Measurements from ENCODE around the gene NLRP11. TPM values are rescaled to one million over a fixed set of nuclear protein-coding genes. Genes with fewer than 3 reads are reported as not detected.

NLRP11 gene
- total and polyA plus RNA-seq, 2 of the 4 experiments (the other 2 are of a cell fraction): not detected

DNA sequence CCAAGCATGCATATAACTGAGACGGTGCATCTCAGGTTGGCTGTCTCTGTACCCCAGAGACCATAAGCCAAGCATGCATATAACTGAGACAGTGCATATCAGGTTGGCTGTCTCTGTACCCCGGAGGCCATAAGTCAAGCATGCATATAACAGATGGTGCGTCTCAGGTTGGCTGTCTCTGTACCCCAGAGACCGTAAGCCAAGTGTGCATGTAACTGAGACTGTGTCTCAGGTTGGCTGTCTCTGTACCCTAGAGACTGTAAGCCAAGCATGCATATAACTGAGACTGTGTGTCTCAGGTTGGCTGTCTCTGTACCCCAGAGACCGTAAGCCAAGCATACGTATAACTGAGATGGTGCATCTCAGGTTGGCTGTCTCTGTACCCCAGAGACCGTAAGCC lies 35.3 kb upstream of the NLRP11 start:
- Histone ChIP-seq H2BK15ac (ENCODE audit: low read depth, low read length) (no peak overlapping the region), H2BK5ac (ENCODE audit: low read depth, low read length, poor library complexity, severe bottlenecking) (no peak overlapping the region), H2BK20ac (ENCODE audit: low read depth, low read length) (no peak overlapping the region), H3K4ac (ENCODE audit: low read depth, low read length) (no peak overlapping the region), H3K4me3 (ENCODE audit: insufficient read depth, low read depth, low read length) (no peak overlapping the region), H2AK9ac (replicated peaks; ENCODE audit: low read depth, low read length, poor library complexity) (no peak overlapping the region), H3K79me1 (ENCODE audit: low read depth in 1 of 2, low read length in 2 of 2) (no peaks in the 10 kb centered on the region), H3K36me3 (ENCODE audit: control insufficient read depth, insufficient read depth, low read length) (no peaks in the 10 kb centered on the region), H3K9me1 (ENCODE audit: insufficient read depth, low read length) (no peaks in the 10 kb centered on the region), H3K18ac (ENCODE audit: low read depth, low read length) (no peak overlapping the region), H3K56ac (ENCODE audit: extremely low read depth, insufficient read depth, low read length) (no peak overlapping the region), H4K5ac (ENCODE audit: low read depth, low read length) (no peak overlapping the region), H4K91ac (ENCODE audit: insufficient read depth, low read depth, low read length) (no peak overlapping the region), H4K20me1 (ENCODE audit: insufficient read depth, low read length) (no peaks in the 10 kb centered on the region), H3K27ac (ENCODE audit: insufficient read depth, low read length) (no peak overlapping the region), H2AFZ (replicated peaks; ENCODE audit: low read length, poor library complexity) (no peak overlapping the region), H3K23ac (ENCODE audit: low read depth, low read length) (no peak overlapping the region), H4K8ac (ENCODE audit: low read depth in 2 of 2, low read length in 2 of 2) (no peak overlapping the region), H3K4me1 (ENCODE audit: control insufficient read depth, insufficient read depth, low read length) (no peaks in the 10 kb centered on the region), H3K9me3 (ENCODE audit: control insufficient read depth, insufficient read depth, low read length) (peaks cover 27% of the 10 kb centered on the region), H3K27me3 (ENCODE audit: control insufficient read depth, insufficient read depth, low read length) (no peaks in the 10 kb centered on the region), H3K4me2 (ENCODE audit: low read depth, low read length) (no peak overlapping the region), H3K9ac (ENCODE audit: low read depth, low read length) (no peak overlapping the region), H2BK120ac (ENCODE audit: low read depth, low read length) (no peak overlapping the region), H2AK5ac (ENCODE audit: low read depth, low read length) (no peak overlapping the region), H3K14ac (replicated peaks; ENCODE audit: low read depth, low read length) (no peak overlapping the region)
- ATAC-seq (ENCODE audit: low read depth): no peak
- WGBS, 2 experiments (ENCODE audit: extremely low coverage in 2 of 2, insufficient read length in 1 of 2): 60% methylated on average over 2 of the region's 7 CpGs; no CpG with 5 or more reads in 1 of the 2 experiments
- dilution Hi-C loops (cut with HindIII; ENCODE audit: low sequenced_read_pairs, unreplicated experiment) (no loop called here), intact Hi-C loops (cut with micrococcal nuclease) (no loop called here), in situ Hi-C loops (cut with MboI; ENCODE audit: low sequenced_read_pairs) (no loop called here)
- ChIA-PET CTCF (no interaction called here), POLR2A (ENCODE audit: unreplicated experiment) (no interaction called here)
- no peak for DNase-seq
- no TSS peak for BruUV-seq (replicated peaks)
- no peak for TF ChIP-seq POLR2A (IDR thresholded peaks at IDR 0.05; ENCODE audit: low read depth, low read length)
- TF ChIP-seq SMC3 (IDR thresholded peaks at IDR 0.05; ENCODE audit: low read depth, low read length): no peak
- TF ChIP-seq RFX5 (IDR thresholded peaks at IDR 0.05; ENCODE audit: low read depth, low read length): no peak
- TF ChIP-seq MXI1 (IDR thresholded peaks at IDR 0.05; ENCODE audit: borderline replicate concordance, low read depth, low read length): no peak
- no peak for TF ChIP-seq MAFK (IDR thresholded peaks at IDR 0.05; ENCODE audit: low read depth, low read length)
- no peak for TF ChIP-seq FOS (IDR thresholded peaks at IDR 0.05; ENCODE audit: low read depth, low read length)
- TF ChIP-seq, protein P1, sequence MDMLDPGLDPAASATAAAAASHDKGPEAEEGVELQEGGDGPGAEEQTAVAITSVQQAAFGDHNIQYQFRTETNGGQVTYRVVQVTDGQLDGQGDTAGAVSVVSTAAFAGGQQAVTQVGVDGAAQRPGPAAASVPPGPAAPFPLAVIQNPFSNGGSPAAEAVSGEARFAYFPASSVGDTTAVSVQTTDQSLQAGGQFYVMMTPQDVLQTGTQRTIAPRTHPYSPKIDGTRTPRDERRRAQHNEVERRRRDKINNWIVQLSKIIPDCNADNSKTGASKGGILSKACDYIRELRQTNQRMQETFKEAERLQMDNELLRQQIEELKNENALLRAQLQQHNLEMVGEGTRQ (IDR thresholded peaks at IDR 0.05; ENCODE audit: low read depth, low read length): no peak
- TF ChIP-seq MAZ (IDR thresholded peaks at IDR 0.05; ENCODE audit: borderline replicate concordance, low read depth, low read length): no peak

All from IMR-90 (cell line).